Common myeloid progenitor, CD34-positive (primary cell): ENCODE measurements around the gene PASK.

ENCODE experiments used
- CTCF ChIA-PET: fragments of 350-600 bp; sonication (Branson Sonifier 250); formaldehyde crosslinking; loops from one replicate; lab custom pipeline; 2021; ENCODE audit warnings: antibody characterized with exemption; lab: Charles Lee
- POLR2A ChIA-PET: fragments of 350-600 bp; sonication (Branson Sonifier 250); formaldehyde crosslinking; loops from one replicate; lab custom pipeline; 2021; ENCODE audit warnings: antibody characterized with exemption; lab: Charles Lee
- DNase-seq, 3 donors: peaks; one replicate each; pipeline versions ENCODE4 v3.0.0 to v3.0.0-alpha.2; 2013
- H3K27ac ChIP-seq, 2 experiments: 1 replicate in 1 of 2; 2 replicates in 1 of 2; pipeline ENCODE4 v1.7.0; 2013; ENCODE audit warnings: inconsistent platforms in 2 of 2, low read length in 2 of 2, mild to moderate bottlenecking in 2 of 2, low read depth in 1 of 2, moderate library complexity in 1 of 2; ENCODE audit not compliant: severe bottlenecking in 2 of 2, insufficient read depth in 1 of 2, poor library complexity in 1 of 2
- H3K27me3 ChIP-seq, 5 experiments: replicated peaks in 2 of 5; 1 replicate in 3 of 5; 2 replicates in 2 of 5; pipeline versions ENCODE4 v1.6.1 to v1.7.0; 2013; ENCODE audit warnings: low read length in 4 of 5, mild to moderate bottlenecking in 2 of 5, moderate library complexity in 2 of 5, inconsistent platforms in 1 of 5; ENCODE audit not compliant: insufficient read depth in 5 of 5, control insufficient read depth in 4 of 5
- H3K36me3 ChIP-seq, 4 experiments: 1 replicate in 2 of 4; 2 replicates in 2 of 4; pipeline versions ENCODE4 v1.6.1 to v1.7.0; 2013; ENCODE audit warnings: low read length in 3 of 4, control low read depth in 1 of 4, mild to moderate bottlenecking in 1 of 4; ENCODE audit not compliant: control insufficient read depth in 4 of 4, insufficient read depth in 4 of 4
- H3K4me1 ChIP-seq, 4 experiments: 1 replicate in 3 of 4; 2 replicates in 1 of 4; pipeline versions ENCODE4 v1.6.1 to v1.7.1; 2013; ENCODE audit warnings: low read length in 3 of 4, mild to moderate bottlenecking in 3 of 4, control low read depth in 1 of 4, inconsistent platforms in 1 of 4, moderate library complexity in 1 of 4; ENCODE audit not compliant: control insufficient read depth in 4 of 4, insufficient read depth in 4 of 4; ENCODE audit errors: control extremely low read depth in 1 of 4
- H3K4me3 ChIP-seq, 7 experiments: 1 replicate in 4 of 7; 2 replicates in 3 of 7; pipeline versions ENCODE4 v1.5.1 to v1.7.0; 2013; ENCODE audit warnings: mild to moderate bottlenecking in 7 of 7, low read length in 6 of 7, moderate library complexity in 6 of 7, inconsistent platforms in 2 of 7, low read depth in 2 of 7, control low read depth in 1 of 7; ENCODE audit not compliant: insufficient read depth in 4 of 7, control insufficient read depth in 1 of 7; ENCODE audit errors: extremely low read depth in 1 of 7
- H3K9me3 ChIP-seq, 5 experiments: 1 replicate in 4 of 5; 2 replicates in 1 of 5; pipeline versions ENCODE4 v1.6.1 to v1.7.1; 2013; ENCODE audit warnings: low read length in 4 of 5, mild to moderate bottlenecking in 2 of 5, inconsistent platforms in 1 of 5, low read depth in 1 of 5, moderate library complexity in 1 of 5; ENCODE audit not compliant: control insufficient read depth in 4 of 5, insufficient read depth in 2 of 5; ENCODE audit errors: control extremely low read depth in 1 of 5
- WGBS: methylation state at CpG from one replicate; pipeline ENCODE4 v1.1.5; 2013; ENCODE audit not compliant: insufficient coverage; 5-methylcytosine and 5-hydroxymethylcytosine counted together

PASK gene

GRCh38 chr2:241074065-241074818 is 75.0 kb downstream of the PASK start:
- Histone ChIP-seq H3K9me3 (no peaks in the 10 kb centered on the region), H3K4me1 (no peaks in the 10 kb centered on the region), H3K36me3 (peaks cover 2 to 25% (median 5%) of the 10 kb centered on the region in 4 experiments), H3K27me3 (no peaks in the 10 kb centered on the region), H3K4me3 (no peak overlapping the region), H3K27ac (no peak overlapping the region)
- ChIA-PET POLR2A (no interaction called here), CTCF (no interaction called here)
- DNase-seq: no peak
- WGBS: 98% methylated on average over 12 of the region's 16 CpGs

DNA sequence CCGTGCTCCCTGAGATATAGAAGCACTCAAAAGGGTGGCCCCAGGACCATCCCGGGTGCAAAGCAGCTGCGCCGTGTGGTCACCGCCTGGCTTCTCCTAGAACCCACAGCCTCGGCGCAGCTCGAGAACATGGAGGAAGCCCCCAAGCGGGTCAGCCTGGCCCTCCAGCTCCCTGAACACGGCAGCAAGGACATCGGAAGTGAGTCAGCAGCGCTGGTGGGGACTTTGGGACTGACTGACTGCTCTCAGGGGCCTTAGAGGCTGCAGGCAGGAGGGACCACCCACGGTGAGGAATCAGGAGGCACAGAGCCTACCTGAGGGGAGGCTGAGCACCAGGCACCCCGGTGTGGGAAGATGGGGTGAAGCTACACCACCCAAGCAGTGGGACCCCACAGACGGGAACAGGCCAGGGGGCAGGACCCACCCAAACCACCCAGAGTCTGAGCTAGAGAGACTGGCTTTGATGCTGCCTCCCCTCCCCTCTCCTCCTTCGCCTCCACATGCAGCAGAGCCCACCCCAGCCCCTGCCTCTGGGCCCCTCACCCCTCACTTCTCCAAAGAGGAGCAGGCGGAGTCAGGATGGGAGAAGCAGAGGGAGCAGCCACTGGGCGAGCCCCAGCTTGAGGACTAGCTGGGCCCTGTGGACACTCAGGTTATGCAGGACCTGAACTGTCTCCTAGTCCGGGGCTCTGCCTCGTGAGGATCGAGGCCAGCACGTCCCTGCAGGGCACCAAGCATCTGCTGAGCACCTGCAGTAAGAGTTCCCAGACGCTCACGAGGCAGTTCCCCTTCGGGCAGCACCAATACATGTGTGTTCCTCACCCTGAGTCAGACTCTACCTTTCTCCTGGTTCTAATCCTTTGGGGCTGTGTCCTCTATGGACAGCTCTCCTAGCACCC is 75.9 kb downstream of the PASK start:
- no peaks in the 10 kb centered on the region for H3K4me1 ChIP-seq
- H3K9me3 ChIP-seq: no peaks in the 10 kb centered on the region
- peaks cover 0 to under 1% (median 0%) of the 10 kb centered on the region in 5 experiments for H3K27me3 ChIP-seq
- no peak overlapping the region for H3K4me3 ChIP-seq
- H3K36me3 ChIP-seq: peaks cover 2 to 25% (median 5%) of the 10 kb centered on the region in 4 experiments
- CTCF ChIA-PET: interaction anchor here (1.0 kb wide), 1 partner anchor 77 kb away, joined by 3 read pairs; no protein-coding TSS in a partner anchor
- no peak for DNase-seq
- 95% methylated on average over 20 of the region's 25 CpGs for WGBS
- POLR2A ChIA-PET: no interaction called here
- no peak overlapping the region for H3K27ac ChIP-seq

- POLR2A ChIA-PET: no interaction called here
- 96% methylated on average over 13 of the region's 14 CpGs for WGBS
- CTCF ChIA-PET: interaction anchor here (1.0 kb wide), 1 partner anchor 78 kb away, joined by 3 read pairs; no protein-coding TSS in a partner anchor
These were observed 76.6 kb downstream of the PASK start for GRCh38 chr2:241072553-241073165.

DNA sequence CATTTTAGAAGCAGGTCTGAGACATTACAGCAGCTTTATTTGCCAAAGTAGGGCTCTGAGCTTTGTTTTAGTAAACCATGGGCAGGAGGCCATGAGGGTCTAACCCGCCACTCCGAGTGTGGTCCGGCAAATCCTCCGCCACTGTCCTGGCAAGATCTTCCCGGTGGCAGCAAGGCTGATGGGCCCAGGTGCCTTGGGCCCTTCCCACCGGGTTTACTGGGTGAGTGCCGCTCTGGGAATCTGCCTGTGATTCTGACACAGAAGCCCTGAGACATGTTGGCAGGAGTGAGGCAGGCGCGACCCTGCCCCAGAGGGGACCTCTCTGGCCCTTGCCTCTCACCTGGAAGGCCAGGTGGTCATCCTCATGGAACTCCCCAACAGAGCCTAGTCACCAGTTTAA is 77.1 kb downstream of the PASK start:
- Histone ChIP-seq H3K4me3 (no peak overlapping the region), H3K9me3 (no peaks in the 10 kb centered on the region), H3K27me3 (peaks cover 0 to 2% (median 0%) of the 10 kb centered on the region in 5 experiments), H3K27ac (no peak overlapping the region), H3K36me3 (peaks cover 2 to 26% (median 5%) of the 10 kb centered on the region in 4 experiments), H3K4me1 (no peaks in the 10 kb centered on the region)
- POLR2A ChIA-PET: no interaction called here
- no peak for DNase-seq
- CTCF ChIA-PET: no interaction called here
- WGBS: 98% methylated on average over 9 of the region's 9 CpGs

More at GRCh38 chr2:241072553-241073165, 76.6 kb downstream of the PASK start:
- Histone ChIP-seq H3K4me3 (no peak overlapping the region), H3K27me3 (peaks cover 0 to 2% (median 0%) of the 10 kb centered on the region in 5 experiments), H3K27ac (no peak overlapping the region), H3K4me1 (no peaks in the 10 kb centered on the region), H3K36me3 (peaks cover 2 to 25% (median 5%) of the 10 kb centered on the region in 4 experiments), H3K9me3 (no peaks in the 10 kb centered on the region)
- no peak for DNase-seq

DNA sequence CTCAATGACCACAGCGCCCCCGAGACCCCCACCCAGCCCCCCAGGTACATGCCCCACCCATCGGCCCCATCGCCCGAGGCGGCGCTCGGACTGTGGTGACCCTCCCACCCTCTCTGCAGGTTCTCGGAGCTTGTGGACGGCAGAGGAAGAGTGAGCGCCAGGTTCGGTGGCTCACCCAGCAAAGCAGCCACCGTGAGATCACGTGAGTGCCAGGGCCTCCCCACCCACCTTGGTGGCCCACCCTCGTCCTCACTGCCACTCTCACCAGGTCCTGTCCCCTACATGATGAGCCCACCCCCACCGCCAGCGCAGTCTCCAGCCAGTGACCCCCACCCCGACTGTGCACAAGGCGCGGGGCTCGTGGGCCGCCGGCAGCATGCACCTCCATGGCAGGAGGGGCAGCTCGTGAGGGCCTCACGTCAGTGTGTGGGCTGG is 77.6 kb downstream of the PASK start:
- no peaks in the 10 kb centered on the region for H3K4me1 ChIP-seq
- no peak for DNase-seq
- POLR2A ChIA-PET: no interaction called here
- no peak overlapping the region for H3K4me3 ChIP-seq
- peaks cover 0 to 2% (median 0%) of the 10 kb centered on the region in 5 experiments for H3K27me3 ChIP-seq
- peaks cover 2 to 26% (median 5%) of the 10 kb centered on the region in 4 experiments for H3K36me3 ChIP-seq
- no peaks in the 10 kb centered on the region for H3K9me3 ChIP-seq
- CTCF ChIA-PET: no interaction called here
- 97% methylated on average over 16 of the region's 25 CpGs for WGBS
- no peak overlapping the region for H3K27ac ChIP-seq

GRCh38 chr2:241070811-241071676 is 78.2 kb downstream of the PASK start:
- H3K36me3 ChIP-seq: peaks cover 2 to 25% (median 5%) of the 10 kb centered on the region in 4 experiments
- H3K4me3 ChIP-seq: no peak overlapping the region
- H3K4me1 ChIP-seq: no peaks in the 10 kb centered on the region
- ChIA-PET POLR2A (no interaction called here), CTCF (no interaction called here)
- WGBS: 94% methylated on average over 17 of the region's 31 CpGs
- no peak overlapping the region for H3K27ac ChIP-seq
- H3K9me3 ChIP-seq: no peaks in the 10 kb centered on the region
- peaks cover 0 to 2% (median 0%) of the 10 kb centered on the region in 5 experiments for H3K27me3 ChIP-seq
- no peak for DNase-seq
